ENCODE measurements around the gene PRELID2. TPM values are rescaled to one million over a fixed set of nuclear protein-coding genes. Genes with fewer than 3 reads are reported as not detected.
"Not testable (repeated sequence)": the region's sequence is repeated elsewhere in the genome, so short reads cannot be mapped to it uniquely, and the experiment has no call there.

PRELID2 gene
- polyA plus RNA-seq, 3 donors from 2014 or later, result 0.62 to 1.9 (median 1.4) TPM

GRCh38 chr5:145800181-145800580 lies 35.0 kb downstream of the PRELID2 start:
- Mint-ChIP-seq H3K4me1 (no peaks in the 10 kb centered on the region), H3K4me3 (no peak overlapping the region), H3K27ac (no peak overlapping the region), H3K36me3 (no peaks in the 10 kb centered on the region), H3K9me3 (no peaks in the 10 kb centered on the region), H3K27me3 (ENCODE audit: low read depth in 3 of 3) (peaks cover 0 to 7% (median 2%) of the 10 kb centered on the region in 3 donors)
- no peak for DNase-seq

GRCh38 chr5:145798503-145798902 lies 36.6 kb downstream of the PRELID2 start:
- not testable (repeated sequence) for H3K27me3 Mint-ChIP-seq (ENCODE audit: low read depth in 3 of 3); H3K27ac Mint-ChIP-seq; H3K36me3 Mint-ChIP-seq; DNase-seq; H3K4me3 Mint-ChIP-seq; H3K9me3 Mint-ChIP-seq; H3K4me1 Mint-ChIP-seq

DNA sequence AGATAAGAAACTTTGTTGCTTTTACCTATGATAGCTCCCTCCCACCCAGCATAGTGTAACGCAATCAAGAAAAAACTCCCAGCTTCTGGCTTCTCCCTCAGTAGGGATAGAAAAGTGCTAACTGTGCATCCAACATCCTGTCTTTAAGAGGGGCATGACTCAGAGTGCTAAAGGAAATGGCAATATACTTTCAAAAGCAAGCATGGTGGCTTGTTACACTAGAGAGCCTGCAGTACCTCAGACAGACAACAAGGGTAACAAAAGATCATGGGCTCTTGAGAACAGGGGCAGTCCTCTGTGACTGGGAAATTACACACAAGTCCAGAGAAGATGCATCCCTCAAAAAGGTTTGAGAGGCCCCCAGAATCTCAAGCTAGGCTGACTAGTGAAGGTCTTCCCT lies 37.8 kb downstream of the PRELID2 start:
- Mint-ChIP-seq H3K27ac (no peak overlapping the region), H3K4me1 (no peaks in the 10 kb centered on the region), H3K4me3 (no peak overlapping the region), H3K27me3 (ENCODE audit: low read depth in 3 of 3) (peaks cover 0 to 5% (median 2%) of the 10 kb centered on the region in 3 donors), H3K9me3 (no peaks in the 10 kb centered on the region), H3K36me3 (no peaks in the 10 kb centered on the region)
- DNase-seq, result no peak

DNA sequence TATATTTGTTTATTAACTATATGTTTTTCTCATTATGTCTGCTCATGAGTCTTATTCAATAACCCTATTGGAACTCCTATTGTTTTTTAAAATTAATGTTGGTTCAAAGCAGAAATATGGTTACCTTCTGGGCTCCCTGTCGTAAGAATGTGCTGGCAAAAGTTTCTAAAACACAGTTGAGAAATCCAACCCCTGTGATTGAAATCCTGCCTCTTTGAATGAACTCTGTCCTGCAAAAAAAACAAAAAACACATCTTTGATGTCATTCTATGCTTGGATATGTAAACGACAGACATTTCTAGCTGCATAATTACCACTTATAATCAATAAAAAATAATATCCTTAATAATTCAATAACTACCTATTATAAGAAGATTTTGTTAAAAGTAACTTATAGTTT lies 38.8 kb downstream of the PRELID2 start:
- peaks cover 0 to 5% (median 2%) of the 10 kb centered on the region in 3 donors for H3K27me3 Mint-ChIP-seq (ENCODE audit: low read depth in 3 of 3)
- H3K4me3 Mint-ChIP-seq, result no peak overlapping the region
- H3K9me3 Mint-ChIP-seq, result peaks cover 0 to 1% (median 0%) of the 10 kb centered on the region in 6 donors
- no peak for DNase-seq
- H3K27ac Mint-ChIP-seq, result no peak overlapping the region
- H3K4me1 Mint-ChIP-seq, result no peaks in the 10 kb centered on the region
- no peaks in the 10 kb centered on the region for H3K36me3 Mint-ChIP-seq

GRCh38 chr5:145793574-145793973 lies 41.6 kb downstream of the PRELID2 start:
- peaks cover 0 to 3% (median 0%) of the 10 kb centered on the region in 3 donors for H3K36me3 Mint-ChIP-seq
- no peak overlapping the region for H3K4me3 Mint-ChIP-seq
- H3K27me3 Mint-ChIP-seq (ENCODE audit: low read depth in 3 of 3), result peaks cover 0 to 5% (median 0%) of the 10 kb centered on the region in 3 donors
- no peak overlapping the region for H3K27ac Mint-ChIP-seq
- peaks cover 0 to 9% (median 0%) of the 10 kb centered on the region in 6 donors for H3K9me3 Mint-ChIP-seq
- DNase-seq, result no peak
- H3K4me1 Mint-ChIP-seq, result no peaks in the 10 kb centered on the region

- H3K4me3 Mint-ChIP-seq, result no peak overlapping the region
- H3K27ac Mint-ChIP-seq, result no peak overlapping the region
- peaks cover 0 to 3% (median 0%) of the 10 kb centered on the region in 3 donors for H3K36me3 Mint-ChIP-seq
- no peak for DNase-seq
- H3K9me3 Mint-ChIP-seq, result peaks cover 0 to 9% (median 0%) of the 10 kb centered on the region in 6 donors
- peaks cover 0 to 5% (median 0%) of the 10 kb centered on the region in 3 donors for H3K27me3 Mint-ChIP-seq (ENCODE audit: low read depth in 3 of 3)
- H3K4me1 Mint-ChIP-seq, result no peaks in the 10 kb centered on the region
These were observed 42.3 kb downstream of the PRELID2 start for GRCh38 chr5:145792840-145793239.

GRCh38 chr5:145791866-145792265 lies 43.3 kb downstream of the PRELID2 start:
- Mint-ChIP-seq H3K27ac (no peak overlapping the region), H3K4me3 (no peak overlapping the region), H3K36me3 (peaks cover 0 to 4% (median 3%) of the 10 kb centered on the region in 3 donors), H3K4me1 (no peaks in the 10 kb centered on the region), H3K9me3 (peaks cover 0 to 9% (median 0%) of the 10 kb centered on the region in 6 donors), H3K27me3 (ENCODE audit: low read depth in 3 of 3) (no peaks in the 10 kb centered on the region)
- DNase-seq, result no peak

DNA sequence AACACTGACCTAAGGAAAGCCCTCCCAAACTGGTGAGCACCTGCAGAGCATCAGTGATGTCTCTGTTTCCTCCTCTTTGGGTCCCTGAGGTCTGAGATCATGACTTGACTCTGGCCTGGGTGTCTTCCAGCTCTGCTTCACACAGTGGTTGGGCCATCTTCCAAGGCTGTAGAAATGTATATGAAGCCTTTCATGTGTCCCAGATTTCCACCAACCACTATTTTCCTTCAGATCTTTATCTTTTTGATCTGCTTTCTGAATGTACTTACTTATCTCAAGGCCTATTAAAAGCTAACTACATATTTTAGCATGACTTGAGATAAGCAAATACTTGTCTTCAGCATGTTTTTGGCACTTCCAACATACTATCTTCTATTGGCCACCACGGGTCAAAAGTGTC lies 47.1 kb downstream of the PRELID2 start:
- Mint-ChIP-seq H3K9me3 (peaks cover 0 to 9% (median 0%) of the 10 kb centered on the region in 6 donors), H3K27me3 (ENCODE audit: low read depth in 3 of 3) (no peaks in the 10 kb centered on the region), H3K4me1 (no peaks in the 10 kb centered on the region), H3K36me3 (peaks cover 0 to 5% (median 3%) of the 10 kb centered on the region in 3 donors), H3K4me3 (no peak overlapping the region), H3K27ac (no peak overlapping the region)
- DNase-seq, result no peak

GRCh38 chr5:145787507-145787906 lies 47.6 kb downstream of the PRELID2 start:
- H3K27ac Mint-ChIP-seq, result no peak overlapping the region
- H3K4me3 Mint-ChIP-seq, result no peak overlapping the region
- H3K4me1 Mint-ChIP-seq, result no peaks in the 10 kb centered on the region
- peaks cover 0 to 5% (median 3%) of the 10 kb centered on the region in 3 donors for H3K36me3 Mint-ChIP-seq
- no peaks in the 10 kb centered on the region for H3K27me3 Mint-ChIP-seq (ENCODE audit: low read depth in 3 of 3)
- DNase-seq, result no peak
- peaks cover 0 to 9% (median 0%) of the 10 kb centered on the region in 6 donors for H3K9me3 Mint-ChIP-seq

- peaks cover 0 to 5% (median 3%) of the 10 kb centered on the region in 3 donors for H3K36me3 Mint-ChIP-seq
- no peaks in the 10 kb centered on the region for H3K4me1 Mint-ChIP-seq
- H3K27me3 Mint-ChIP-seq (ENCODE audit: low read depth in 3 of 3), result no peaks in the 10 kb centered on the region
- DNase-seq, result no peak
- H3K27ac Mint-ChIP-seq, result no peak overlapping the region
- peaks cover 0 to 9% (median 0%) of the 10 kb centered on the region in 6 donors for H3K9me3 Mint-ChIP-seq
- no peak overlapping the region for H3K4me3 Mint-ChIP-seq
These were observed 48.1 kb downstream of the PRELID2 start for GRCh38 chr5:145787001-145787400.

GRCh38 chr5:145780982-145781381 lies 54.2 kb downstream of the PRELID2 start:
- no peak overlapping the region for H3K4me3 Mint-ChIP-seq
- DNase-seq, result no peak
- no peaks in the 10 kb centered on the region for H3K27me3 Mint-ChIP-seq (ENCODE audit: low read depth in 3 of 3)
- H3K36me3 Mint-ChIP-seq, result no peaks in the 10 kb centered on the region
- H3K27ac Mint-ChIP-seq, result no peak overlapping the region
- no peaks in the 10 kb centered on the region for H3K9me3 Mint-ChIP-seq
- no peaks in the 10 kb centered on the region for H3K4me1 Mint-ChIP-seq

DNA sequence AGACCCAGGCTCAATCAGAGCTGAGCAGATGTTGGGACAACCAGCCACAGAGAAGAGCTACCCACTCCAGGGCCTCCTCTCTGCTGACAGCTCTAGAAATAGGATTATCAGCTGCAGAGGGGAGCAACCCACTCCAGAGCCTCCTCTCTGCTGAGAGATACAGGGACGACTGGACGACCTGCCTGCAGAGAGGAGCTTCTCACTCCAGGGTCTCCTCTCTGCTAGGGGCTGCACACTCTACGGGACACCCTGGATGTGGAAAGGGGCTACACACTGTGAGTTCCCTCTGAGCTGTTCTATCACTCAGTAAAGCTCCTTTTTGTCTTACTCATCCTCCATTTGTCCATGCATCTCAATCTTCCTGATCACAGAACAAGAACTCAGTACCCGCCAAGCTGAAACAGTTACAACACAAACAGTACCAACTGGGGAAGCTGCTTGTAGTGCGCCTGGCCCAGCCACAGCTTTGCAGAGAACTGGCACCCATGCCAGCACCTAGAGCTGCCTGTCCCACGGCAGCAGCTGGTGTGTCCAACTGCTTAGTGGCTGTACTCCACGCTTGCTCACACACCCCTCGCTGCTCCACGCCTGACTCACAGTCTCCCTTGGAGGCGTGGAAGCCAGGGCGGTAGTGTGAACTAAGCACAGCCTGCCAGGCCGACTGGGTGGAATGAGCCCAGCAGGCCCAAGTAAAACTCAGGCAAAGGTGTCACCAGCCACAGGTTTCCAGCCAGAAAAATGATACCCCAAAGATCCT lies 56.8 kb downstream of the PRELID2 start:
- Mint-ChIP-seq H3K27ac (no peak overlapping the region), H3K4me3 (no peak overlapping the region), H3K4me1 (no peaks in the 10 kb centered on the region), H3K27me3 (ENCODE audit: low read depth in 3 of 3) (no peaks in the 10 kb centered on the region), H3K9me3 (no peaks in the 10 kb centered on the region), H3K36me3 (no peaks in the 10 kb centered on the region)
- no peak for DNase-seq

GRCh38 chr5:145777445-145778063 lies 57.6 kb downstream of the PRELID2 start:
- DNase-seq, result no peak
- H3K27ac Mint-ChIP-seq, result no peak overlapping the region
- no peaks in the 10 kb centered on the region for H3K36me3 Mint-ChIP-seq
- H3K4me3 Mint-ChIP-seq, result no peak overlapping the region
- H3K4me1 Mint-ChIP-seq, result no peaks in the 10 kb centered on the region
- H3K9me3 Mint-ChIP-seq, result no peaks in the 10 kb centered on the region
- H3K27me3 Mint-ChIP-seq (ENCODE audit: low read depth in 3 of 3), result no peaks in the 10 kb centered on the region

- no peaks in the 10 kb centered on the region for H3K9me3 Mint-ChIP-seq
- H3K27ac Mint-ChIP-seq, result no peak overlapping the region
- H3K27me3 Mint-ChIP-seq (ENCODE audit: low read depth in 3 of 3), result no peaks in the 10 kb centered on the region
- H3K4me1 Mint-ChIP-seq, result no peaks in the 10 kb centered on the region
- H3K4me3 Mint-ChIP-seq, result no peak overlapping the region
- no peaks in the 10 kb centered on the region for H3K36me3 Mint-ChIP-seq
- no peak for DNase-seq
These were observed 58.3 kb downstream of the PRELID2 start for GRCh38 chr5:145776886-145777285.

Measured in immature natural killer cell (primary cell).